GM21447 (cell line): ENCODE data around the gene KCNH2.

Source experiments
- ATAC-seq: cut with Tn5 transposase; IDR thresholded peaks from one replicate; pipeline ENCODE4 v1.9.1; 2021; ENCODE audit not compliant: unreplicated experiment

Gene KCNH2

GRCh38 chr7:150996376-150997074 is 18.4 kb upstream of the KCNH2 start:
- no peak for ATAC-seq

DNA sequence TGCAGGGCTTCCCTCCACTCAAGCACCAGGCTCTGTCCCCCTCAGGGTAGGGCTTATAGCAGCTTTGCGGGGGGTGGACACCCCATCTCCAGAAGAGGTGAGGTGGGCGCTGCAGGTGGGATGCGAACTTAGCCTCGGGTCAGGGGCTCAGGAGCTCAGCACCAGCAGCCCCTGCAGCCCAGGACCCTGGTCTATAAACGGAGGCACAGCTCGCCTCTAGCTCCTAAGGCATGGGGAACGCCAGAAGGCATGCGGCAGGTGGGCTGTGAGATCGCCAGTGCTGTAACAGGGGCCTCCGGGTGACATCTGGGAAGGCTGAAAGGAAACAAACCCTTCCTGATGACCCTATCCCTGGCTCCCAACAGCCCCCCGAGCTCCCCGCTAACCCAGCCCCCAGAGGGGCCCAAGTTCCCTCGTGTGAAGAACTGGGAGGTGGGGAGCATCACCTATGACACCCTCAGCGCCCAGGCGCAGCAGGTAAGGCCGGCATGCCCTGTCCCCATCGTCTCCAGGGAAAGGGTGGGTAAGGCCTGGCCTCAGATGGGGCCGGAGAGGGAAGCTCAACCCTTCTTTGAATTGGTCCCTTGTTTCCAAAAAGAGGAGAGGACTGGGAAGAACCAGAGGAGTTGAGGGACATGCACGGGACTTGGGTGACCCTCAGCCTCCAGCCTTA is 16.9 kb upstream of the KCNH2 start:
- ATAC-seq: no peak

- ATAC-seq: no peak
Observed at GRCh38 chr7:150994141-150994837, 16.2 kb upstream of the KCNH2 start.

DNA sequence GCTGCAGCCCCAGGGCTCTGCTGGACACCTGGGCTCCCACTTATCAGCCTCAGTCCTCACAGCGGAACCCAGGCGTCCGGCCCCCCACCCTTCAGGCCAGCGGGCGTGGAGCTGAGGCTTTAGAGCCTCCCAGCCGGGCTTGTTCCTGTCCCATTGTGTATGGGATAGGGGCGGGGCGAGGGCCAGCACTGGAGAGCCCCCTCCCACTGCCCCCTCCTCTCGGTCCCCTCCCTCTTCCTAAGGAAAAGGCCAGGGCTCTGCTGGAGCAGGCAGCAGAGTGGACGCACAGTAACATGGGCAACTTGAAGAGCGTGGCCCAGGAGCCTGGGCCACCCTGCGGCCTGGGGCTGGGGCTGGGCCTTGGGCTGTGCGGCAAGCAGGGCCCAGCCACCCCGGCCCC is 15.4 kb upstream of the KCNH2 start:
- ATAC-seq: no peak

DNA sequence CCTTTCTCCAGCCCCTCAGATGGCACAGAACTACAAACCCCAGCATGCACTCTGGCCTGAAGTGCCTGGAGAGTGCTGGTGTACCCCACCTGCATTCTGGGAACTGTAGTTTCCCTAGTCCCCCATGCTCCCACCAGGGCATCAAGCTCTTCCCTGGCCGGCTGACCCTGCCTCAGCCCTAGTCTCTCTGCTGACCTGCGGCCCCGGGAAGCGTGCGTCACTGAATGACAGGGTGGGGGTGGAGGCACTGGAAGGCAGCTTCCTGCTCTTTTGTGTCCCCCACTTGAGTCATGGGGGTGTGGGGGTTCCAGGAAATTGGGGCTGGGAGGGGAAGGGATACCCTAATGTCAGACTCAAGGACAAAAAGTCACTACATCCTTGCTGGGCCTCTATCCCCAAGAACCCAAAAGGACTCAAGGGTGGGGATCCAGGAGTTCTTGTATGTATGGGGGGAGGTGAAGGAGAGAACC is 14.7 kb upstream of the KCNH2 start:
- no peak for ATAC-seq

GRCh38 chr7:150992051-150992640 is 14.0 kb upstream of the KCNH2 start:
- no peak for ATAC-seq

- no peak for ATAC-seq
Observed at GRCh38 chr7:150990416-150991186, 12.5 kb upstream of the KCNH2 start, which contains the start of gene NOS3. NOS3 (plus strand) TSS chr7:150991017; CDS start chr7:150993804, 2,787 bp downstream.

DNA sequence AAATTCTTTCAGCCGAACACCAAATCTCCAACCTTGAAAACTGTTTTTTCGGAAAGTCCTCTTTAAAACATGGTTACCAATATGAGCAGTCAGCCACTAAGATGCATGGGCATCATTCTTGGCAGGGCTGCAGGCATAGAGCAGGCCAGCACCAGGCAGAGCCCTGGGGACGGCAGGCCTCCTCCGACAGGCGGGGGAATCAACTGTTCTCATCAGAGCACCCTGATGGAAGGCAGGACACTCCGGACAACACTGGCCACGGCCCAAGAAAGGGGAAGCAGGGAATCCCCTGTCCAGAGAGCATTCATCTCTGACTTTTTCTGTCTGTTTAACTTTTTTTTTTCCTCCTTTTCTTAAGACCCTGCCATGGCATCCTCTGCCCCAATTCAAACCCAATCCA is 11.3 kb upstream of the KCNH2 start:
- ATAC-seq: no peak

- no peak for ATAC-seq
Observed at GRCh38 chr7:150988230-150989226, 10.4 kb upstream of the KCNH2 start.

DNA sequence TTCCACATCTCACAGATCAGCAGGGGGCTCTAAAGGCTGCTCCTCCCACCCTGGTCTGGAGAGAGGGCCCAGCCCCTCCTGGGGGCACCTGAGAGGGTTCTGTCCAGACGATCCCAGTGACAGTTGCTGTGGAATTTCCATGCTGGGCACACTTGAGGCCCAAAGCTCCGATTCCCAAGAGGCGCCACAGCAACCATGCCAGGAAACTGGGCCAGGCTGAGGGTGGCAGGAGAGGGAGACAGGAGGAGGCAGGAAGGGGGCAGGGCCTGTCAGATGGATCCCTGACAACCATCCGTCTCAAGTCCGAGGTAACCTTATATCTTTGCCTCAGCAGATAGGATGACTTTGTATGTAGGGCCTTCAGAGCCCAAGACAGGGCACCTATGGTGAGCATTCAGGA is 8.4 kb upstream of the KCNH2 start:
- no peak for ATAC-seq

- ATAC-seq: no peak
Observed at GRCh38 chr7:150986099-150986512, 8.0 kb upstream of the KCNH2 start.

DNA sequence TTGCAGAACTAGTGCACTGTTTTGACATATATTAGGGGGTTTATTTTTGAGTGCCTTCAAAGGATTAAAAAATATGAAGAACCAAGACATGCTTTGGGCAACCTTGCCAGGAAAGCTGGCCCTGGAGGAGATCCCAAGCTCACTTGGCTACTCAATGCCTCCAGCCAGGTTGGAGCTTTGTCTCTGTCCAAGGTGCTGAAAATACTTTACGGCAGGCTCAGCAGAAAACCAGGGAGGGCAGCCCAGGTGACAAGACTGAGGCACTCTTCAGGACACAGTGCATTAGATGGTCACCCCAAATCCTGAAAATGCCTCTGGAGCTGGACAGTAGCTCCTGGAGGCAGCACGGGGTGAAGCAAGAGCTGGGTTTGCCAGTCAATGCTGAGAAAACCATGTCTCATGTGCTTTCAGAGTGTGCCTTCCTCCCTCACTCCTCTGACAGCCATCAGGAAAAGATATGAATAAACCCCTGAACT is 5.8 kb upstream of the KCNH2 start:
- ATAC-seq: no peak

DNA sequence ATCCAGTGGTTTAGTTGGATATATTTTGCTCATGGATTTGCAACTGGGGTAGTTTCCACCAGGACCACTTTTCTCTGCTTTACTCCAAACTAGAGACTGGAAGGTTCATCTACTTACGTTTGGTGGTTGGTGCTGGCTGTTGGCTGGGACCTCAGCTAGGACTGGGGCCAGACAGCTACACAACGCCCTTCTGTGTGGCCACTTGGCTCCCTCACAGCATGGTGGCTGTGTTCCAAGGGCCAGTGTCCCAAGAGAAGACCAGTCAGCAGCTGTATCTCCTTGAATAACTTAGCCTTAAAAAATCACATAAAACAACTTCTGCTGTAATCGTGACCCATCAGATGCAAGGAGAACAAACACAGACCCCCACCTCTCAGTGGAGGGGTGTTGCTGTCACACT is 4.2 kb upstream of the KCNH2 start:
- ATAC-seq: no peak

- no peak for ATAC-seq
Observed at GRCh38 chr7:150981644-150982043, 3.5 kb upstream of the KCNH2 start.

- no peak for ATAC-seq
Observed at GRCh38 chr7:150980663-150981062, 2.5 kb upstream of the KCNH2 start.

DNA sequence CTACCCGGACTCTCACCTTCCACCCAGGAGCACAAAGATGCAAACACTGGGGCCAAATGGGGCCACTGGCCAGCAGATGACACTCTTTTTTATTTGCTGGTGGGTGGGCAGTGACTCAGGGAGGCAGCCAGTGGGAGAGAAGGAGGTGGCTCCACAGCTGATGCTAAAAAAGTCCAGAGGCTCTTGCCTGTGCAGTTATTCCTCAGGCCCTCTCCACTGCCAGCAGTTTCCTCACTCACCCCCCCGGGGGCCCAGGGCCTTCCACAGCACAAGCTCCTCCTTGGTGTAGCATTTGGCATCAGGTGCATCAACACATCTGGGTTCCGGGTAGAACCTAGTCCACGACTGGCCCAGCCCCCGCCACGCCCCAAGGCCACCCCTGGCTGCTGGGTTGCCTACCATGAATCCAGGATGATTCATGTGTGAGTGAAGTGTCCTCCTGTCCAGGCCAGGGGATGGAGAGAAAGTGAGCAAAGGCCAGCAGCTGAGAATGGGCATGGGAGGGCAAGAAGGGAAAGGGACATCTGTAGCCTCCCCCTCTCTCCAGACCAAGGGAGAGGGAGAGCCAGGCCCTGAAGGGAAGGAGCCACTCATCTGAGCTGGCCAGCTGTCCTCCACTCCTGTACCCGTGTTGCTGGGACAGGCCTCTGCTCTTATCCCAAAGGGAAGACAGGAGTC is 1.7 kb upstream of the KCNH2 start:
- no peak for ATAC-seq

GRCh38 chr7:150977382-150978125 is 567 bp downstream of the KCNH2 start:
- no peak for ATAC-seq
